Dermis microvascular lymphatic vessel endothelial cell (primary cell): Measurements from ENCODE around the gene ALK. TPM values are rescaled to one million over a fixed set of nuclear protein-coding genes. Genes with fewer than 3 reads are reported as not detected.

Experiments used
- DNase-seq, 2 donors: peaks; one replicate each; pipeline versions ENCODE4 v3.0.0 to v3.0.0-alpha.2; 2010; ENCODE audit warnings: low read depth in 2 of 2
- total RNA-seq: library from RNA; depleted of rRNA; stranded (reverse); fragments of >200 nt; gene quantifications from 2 replicates; pipeline ENCODE4 v1.2.1, GENCODE V29; 2014

Gene ALK
- total RNA-seq, 1 donor from 2014 or later, result not detected

DNA sequence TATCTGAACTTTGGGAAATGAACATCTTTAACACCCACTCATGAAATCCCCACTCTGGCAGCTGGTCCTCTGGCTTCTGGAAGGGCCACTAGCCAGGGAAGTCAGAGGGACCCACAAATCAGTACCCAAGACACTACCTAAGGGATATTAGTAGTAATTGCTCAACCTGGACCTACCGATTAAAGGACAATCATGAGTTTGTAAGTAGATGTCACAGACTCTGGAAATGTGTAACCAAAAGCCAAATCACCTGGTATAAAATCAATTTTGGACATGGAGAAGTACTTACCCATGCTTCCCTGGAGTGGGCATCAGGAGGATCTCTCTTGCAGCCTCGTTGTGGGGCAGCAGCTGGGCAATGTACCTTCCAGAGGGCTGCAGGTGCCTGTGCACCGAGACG is 389.8 kb downstream of the ALK start:
- no peak for DNase-seq

DNA sequence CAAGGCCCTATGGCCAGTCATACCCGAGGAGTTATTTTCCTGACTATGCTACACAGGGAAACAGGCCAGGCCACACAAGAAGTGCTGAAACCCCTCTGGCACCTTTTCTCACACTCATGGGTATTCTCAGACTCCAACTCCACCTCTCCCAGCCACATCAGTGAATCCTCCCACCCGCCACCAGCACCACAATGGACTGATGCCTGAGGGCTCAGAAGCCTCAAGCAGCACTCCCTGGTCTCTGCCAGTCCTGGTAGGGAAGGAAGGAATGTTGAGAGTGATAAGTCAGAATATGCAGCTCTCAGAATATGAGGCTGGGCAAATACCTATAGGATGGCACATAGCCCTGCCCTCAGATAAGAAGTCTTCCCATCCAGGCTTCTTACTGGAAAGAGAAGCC is 391.1 kb downstream of the ALK start:
- no peak for DNase-seq

DNA sequence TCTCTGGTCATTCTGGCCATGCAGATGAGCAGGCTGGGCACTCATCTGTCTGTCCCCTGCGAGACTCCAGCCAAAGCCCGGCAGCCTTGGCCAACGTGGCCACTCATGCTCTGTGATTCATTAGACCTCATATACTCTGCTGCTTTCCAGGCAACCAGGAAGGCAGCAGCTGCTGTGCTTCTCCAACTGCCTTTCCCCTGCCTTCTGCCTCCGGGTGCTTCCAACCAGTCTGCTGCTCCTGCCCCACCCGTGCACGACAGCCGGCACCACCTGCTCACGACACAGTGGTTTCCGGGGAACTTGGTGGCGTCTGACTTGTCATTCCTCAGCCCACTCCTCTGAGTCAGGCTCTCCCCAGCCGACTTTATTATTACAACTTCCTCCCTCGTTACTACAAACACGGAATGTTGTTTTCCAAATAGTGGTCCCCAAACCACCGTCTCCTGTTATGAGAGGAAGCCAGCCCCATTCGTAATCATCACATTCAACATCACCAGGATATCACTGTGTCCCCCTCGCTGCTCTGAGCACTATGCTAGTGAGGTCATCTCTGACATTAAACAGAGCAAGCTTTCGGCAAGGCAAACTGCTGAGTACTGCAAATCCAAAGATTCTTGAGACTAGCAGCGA is 392.4 kb downstream of the ALK start:
- no peak for DNase-seq

DNA sequence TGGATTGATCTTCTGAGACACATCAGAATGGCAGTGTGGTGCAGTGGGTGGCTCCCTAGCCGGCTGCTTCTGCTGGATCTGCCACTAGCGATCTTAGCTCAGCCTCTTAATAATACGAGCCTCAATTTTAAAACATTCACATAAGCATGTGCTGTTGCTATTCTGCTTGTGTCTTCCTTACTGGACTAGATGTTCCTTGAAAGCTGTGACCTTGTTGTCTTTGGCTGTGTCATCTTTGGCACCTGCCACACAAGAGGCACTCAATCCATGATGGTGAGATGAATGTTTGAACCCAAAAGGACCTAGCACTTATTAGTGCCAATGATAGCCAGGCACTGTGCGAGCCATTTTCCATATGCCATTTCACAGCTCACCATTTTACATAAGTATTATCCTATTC is 393.0 kb downstream of the ALK start:
- no peak for DNase-seq

DNA sequence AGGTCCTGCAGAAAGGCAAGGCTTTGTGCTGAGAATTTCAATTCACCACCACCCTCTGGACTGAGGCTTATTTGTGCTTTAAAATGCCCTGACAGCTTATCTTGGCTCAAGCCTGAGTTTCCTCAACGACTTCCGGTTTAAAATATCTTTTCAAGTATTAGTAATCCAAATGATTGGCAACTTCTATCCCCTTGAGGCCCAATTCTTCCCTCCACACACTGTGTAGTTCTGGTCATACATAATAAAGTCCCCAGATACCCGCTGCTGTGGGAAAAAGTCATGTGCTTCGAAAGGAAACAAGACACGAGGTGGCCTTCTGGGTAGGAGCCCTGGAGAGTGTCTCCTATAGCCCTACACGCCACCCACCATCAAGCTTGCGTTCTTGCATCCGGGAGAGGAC is 393.4 kb downstream of the ALK start:
- DNase-seq, result no peak

DNA sequence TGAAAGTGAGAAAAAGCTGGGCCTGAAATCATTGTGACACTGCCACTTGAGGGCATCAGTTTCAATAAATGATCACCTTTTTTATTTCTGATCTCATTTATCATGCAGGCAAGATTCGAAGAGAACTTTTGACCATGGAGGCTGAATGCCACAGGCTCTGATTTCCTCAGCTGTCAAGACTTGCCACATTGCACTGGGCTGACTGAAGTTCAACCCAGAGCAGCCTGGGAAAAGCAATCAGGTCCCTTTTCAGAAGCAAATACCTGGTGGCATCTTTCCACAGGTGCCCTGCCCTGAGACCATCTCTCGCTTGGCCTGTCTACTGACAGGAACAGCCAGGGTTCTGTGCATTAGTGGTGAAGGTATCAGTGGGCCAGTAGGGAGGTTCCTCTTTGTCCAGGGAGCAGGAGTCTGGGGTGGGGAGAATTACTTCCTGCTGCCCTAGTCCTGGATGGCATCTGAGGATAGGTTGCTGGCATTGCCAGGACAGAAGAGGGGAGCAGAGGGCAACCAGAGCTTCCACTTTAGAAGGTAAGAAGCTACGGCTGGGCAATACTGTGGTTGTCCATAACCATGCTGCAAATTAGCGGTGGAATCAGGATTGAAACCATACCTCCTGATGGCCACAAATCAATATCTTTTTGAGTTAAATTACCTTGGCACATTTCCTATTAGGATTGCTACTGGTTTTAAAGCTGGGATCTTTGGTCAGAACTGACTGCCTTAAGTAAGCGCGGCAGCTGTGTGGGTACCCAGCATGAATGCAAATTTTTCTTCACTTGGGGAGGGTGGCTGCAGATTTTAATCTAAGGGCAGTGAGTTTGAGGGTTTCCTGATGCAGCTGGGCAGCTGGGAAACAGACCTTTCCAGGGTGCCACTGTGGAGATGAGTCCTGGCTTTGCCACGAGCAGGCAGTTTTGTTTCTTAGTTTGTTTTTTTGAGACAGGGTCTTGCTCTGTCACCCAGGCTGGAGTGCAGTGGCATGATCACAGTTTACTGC is 394.5 kb downstream of the ALK start:
- DNase-seq, result no peak

DNA sequence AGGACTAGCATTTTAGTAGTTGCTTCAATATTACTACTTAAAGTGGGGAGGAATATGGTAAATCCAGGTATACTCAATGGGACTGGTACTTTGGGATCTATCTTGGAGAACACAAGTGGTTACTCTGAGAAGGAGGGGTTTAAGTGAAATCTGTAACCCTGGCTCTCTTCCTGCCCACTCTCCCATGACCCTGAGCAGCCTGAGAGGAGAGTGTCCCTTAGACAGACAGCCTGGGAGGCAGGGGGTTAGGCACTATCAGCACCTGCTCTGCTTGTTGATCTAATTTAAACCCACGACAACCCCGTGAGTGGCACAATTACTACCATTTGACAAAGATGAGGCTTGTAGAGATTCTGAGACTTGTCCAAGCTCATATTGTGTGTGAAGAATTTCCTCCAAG is 395.5 kb downstream of the ALK start:
- no peak for DNase-seq

DNA sequence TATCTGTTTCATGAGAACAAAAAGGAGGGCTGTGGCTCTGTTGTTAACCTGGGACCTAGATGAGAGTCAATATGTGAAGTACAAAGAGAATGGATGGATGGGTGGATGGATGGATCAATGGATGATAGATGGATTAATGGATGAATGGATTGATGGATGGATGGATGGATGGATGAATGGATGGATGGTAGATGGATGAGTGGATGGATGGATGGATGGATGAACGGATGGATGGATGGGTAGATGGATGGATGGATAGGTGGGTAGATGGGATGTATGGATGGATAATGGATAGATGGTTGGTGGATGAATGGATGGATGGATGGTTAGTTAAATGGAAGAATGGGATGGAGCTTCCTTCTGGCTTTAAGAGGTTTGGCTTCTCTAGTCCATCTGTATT is 396.7 kb downstream of the ALK start:
- DNase-seq, result no peak

DNA sequence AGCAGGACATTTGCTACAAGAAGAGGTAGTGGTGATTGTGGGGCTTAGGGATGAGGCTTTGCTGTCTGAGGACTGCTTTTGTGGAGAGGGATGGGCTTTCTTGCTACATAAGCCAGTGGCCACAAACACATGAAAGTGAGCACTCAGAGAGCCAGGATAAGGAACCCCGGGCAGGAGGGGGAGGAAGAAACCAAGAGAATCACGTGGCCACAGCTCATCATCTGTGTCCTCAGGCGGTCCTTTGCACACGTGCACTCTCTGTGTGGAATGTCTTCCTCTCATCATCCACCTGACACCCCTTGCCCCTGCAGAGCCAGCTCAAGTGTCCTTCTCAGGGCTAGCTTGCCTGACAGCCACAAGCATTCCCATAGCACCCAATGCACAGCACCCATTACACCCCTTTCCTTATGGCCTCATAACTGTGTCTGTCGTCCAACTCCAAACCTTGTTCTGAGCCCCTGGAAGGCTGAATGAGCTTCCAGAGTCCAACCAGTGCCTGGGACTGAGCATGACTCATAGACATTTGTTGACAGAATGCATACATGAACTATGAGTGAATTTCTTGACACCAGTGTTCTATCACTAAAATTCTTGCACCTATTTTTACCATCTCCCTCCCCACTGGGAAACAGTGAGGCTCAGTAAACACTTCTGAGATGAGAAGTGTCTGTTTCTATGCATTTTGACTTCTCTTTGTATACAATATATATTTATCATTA is 398.3 kb downstream of the ALK start:
- no peak for DNase-seq

DNA sequence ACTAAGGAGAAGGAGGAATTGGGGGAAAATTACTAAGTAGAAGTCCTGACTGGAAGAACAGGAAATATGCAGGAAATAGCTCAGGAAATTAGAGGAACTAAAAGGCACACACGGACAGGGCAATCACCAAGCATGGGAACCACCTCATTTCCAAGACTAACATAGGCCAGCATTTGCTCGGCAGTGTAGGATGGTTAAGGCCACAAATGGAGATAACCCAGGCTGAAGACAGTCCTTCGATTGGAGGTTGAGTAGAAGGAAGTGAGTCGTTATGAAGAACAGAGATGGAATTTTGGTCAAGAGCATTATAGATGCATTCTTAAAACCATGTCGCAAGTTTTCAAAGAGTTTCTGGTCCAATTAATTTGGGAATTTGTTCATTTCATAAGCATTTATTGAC is 401.4 kb downstream of the ALK start:
- no peak for DNase-seq

DNA sequence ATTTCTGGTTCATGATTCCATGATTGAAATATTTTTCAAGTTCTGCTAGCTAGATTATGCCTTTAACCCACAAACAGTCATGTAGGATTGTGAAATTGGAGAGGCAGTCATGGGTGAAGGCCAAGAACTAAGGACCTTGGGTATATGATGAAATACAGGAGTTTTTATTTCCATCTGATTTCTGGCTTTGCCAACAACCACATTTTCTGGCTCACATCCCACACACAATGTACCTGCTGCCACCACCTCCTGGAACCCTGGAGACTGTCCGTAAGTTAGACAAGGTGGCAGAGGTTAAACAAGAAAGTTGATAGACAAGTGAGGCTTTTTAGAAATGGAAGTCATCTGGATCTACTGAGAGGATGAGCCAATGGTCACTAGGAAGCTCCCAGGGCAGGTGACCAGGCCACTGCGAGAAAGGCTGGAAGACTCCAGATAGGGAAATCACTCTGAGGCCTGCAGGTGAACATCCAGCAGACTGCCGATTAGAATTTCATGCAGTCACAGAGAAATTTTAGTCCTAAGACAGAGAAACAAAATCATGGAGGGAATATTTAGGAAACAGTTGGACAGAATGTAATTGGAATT is 402.0 kb downstream of the ALK start:
- DNase-seq, result no peak

DNA sequence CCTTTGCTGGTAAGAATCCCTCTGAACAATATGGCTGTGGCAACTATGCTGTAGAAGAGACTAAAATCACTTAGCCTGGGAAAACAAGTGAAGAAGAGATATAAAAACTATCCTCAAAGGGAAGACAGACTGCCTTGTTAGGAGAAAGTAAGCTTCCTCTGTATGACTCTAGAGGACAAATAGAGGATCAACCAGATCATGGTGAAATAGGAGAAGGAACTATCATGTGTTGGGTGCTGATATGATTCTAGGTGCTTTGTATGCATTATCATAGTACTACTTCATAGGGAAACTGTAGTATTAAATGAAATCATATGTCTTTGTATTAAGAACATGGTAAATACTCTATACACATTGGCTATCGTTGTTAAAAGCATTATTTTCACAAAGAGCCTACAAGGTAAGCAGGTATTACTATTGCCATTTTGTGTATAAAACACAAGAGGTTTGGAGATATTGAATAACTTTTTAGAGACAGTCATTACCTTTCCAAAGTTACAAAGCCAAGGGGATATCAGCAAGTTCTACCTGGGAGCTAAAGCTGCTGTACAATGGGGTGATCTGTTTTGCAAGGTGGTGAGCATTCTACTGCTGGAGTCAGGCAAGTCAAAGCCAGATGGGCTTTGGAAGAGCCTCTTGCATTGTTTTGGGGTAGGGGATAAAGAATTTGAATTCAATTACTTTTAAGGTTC is 402.6 kb downstream of the ALK start:
- no peak for DNase-seq

DNA sequence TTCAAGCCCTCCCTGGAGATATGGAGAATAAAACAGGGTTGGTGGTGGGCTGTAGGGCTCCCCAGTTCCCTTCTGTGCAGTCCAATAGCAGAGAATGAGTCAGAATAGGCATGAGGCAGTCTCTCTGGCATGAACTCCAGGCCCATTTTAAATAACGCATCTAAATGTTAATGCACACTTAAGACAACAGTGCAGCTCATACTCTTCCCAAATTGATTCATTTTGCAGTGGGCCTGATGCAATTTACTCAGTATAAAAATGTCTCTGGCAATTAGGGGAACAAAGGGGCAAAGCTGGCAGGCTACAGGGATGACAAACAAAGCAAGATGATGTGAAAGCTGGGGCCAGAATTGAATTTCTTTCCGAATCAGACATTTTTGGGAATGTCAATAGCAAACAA is 403.4 kb downstream of the ALK start:
- DNase-seq, result no peak

DNA sequence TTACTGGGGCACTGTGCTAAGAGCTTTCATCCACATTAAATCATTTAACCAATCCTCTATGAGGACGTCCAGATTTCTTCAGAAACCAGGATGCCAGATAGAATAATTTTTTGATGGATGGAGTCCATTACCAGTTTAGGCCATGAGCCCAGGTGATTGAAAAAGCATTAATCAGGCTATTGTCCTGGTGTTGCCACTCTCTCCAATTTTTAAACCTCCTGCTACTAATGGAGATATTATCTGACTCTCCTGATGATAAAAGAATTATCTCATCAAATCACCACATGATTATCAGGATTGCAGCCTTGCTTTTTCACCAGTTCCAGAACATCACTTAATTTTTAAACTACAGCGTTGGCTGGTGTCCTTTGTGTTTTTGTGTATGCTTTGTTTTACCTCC is 404.0 kb downstream of the ALK start:
- no peak for DNase-seq

DNA sequence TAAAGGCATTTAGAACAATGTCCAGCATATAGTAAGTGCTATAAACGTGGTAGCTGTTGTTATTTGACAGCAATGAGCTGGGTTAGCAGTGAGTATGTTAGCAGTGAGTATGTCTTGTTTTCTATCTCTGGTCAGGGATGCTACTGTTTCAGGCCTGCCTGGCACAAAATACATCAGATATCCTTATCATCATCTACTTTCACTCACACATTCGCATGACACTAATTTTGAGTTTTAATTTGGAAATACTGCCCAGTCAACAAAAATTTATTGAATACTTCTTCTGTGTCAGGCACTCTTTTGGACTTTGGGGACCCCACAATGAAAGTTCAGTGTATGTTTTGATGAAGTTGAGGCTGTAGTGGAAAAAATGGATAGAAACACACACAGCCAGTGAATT is 404.6 kb downstream of the ALK start:
- no peak for DNase-seq

DNA sequence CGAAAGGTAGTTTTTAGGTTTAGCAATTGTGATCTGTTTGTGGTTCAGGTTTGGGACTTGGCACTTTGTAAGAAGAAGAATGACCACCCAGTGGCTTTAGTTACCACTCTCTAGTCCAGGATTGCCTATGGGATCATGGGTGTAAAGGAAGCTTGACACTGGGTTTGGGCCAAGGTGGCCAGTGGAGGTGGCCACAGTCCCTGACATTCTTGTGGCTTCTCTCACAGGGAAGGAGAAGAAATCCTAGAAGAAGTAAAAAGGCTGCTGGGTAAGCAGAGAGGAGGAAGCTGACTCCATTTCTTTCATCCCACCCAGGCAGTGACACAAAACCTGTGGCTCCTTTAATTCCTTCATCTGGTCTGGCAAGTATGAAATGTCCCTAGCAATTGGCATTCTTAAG is 411.5 kb downstream of the ALK start:
- no peak for DNase-seq

DNA sequence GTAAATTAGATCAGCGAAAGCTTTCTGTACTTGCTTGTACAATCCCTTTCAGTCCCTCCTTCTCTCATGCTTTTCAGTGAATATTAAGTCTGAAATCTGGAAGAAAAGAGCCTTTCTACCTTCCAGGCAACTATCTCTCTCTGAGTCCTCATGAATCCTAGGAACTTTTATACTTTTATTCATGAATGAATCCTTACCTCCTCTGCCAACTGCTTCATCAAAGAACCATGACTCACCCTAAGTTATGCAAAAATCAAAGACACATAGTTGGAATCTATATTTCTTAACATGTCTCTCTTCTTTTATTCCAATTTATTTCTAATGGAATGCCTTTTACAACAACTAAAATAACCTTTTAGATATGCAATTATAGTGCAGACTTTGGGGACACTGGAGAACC is 412.0 kb downstream of the ALK start:
- DNase-seq, result no peak

DNA sequence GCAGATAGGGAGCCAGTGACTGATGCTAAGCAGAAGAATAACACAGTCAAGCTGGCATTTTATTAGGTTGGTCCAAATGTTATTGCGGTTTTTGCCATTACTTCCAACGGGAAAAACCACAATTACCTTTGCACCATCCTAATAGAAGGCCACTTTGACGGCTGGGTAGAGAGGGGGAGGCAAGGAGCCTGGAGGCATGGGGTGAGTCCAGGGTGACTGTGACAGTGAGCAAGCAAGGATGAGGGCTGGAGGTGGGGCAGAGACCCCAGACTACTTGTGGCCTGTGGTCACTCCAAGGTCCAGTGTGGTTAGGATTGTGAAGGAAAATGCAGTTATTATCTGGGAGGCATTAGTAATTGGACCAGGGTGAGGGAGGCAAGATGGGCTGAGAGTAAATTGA is 416.6 kb downstream of the ALK start:
- DNase-seq, result no peak

DNA sequence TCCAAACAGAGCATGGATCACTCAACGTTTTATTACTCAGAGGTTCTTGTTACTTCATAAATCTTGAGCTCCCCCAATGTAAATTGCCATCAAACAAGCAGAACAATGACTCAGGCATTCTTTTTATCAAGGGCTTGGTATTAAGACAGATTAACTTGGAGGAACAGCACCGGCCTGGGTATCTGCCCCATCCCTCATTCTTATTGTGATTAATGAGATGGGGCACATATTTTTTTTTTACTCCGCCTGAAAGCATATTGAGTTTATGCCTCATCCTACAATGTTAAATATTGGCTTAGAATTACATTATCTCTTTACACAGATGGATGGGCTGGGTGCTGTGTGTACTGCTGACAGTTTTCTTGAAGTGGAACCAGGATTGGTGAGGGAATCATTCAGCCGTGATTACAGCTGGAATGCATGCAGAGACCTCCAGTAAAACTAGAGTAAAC is 418.9 kb downstream of the ALK start:
- no peak for DNase-seq

DNA sequence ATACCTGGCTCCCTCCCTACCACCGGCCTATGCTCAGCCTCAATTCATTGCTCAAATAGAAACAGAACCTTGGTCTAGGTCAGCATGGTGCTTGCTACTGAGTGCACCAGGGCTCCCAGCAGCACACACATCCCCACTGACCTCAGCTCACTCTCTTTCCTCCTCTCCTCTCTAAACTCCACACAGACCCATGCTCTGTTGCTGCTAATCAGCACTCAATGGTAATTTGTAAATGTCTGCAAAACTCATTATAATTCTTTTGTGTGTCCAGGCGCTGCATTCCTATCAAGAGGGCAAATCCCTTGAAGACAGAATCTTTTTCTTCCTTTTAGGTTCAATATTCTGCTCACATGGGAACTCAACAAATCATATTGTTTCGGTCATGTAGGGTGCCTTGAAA is 424.0 kb downstream of the ALK start:
- DNase-seq, result no peak

DNA sequence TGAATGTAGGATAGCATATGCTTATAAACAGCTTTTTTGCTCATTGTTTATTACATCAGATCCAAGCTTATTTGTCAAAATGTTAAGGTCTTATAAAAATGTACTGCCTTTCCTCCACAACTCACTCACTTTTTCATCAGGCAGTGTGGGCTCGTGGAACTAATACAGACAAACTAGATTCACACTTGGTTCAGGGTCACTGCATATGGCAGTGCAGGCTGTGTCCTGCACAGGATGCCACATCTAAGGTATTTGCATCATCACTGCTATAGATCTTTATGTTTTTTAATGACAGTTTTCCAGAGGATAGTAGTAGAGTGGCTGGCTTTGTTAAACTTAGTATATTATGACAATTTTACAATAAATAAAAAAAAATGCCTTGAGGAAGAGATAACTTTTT is 425.2 kb downstream of the ALK start:
- DNase-seq, result no peak
